GM18873 (cell line): ENCODE measurements around the gene PLXNA2.

Experiments used
- ATAC-seq: cut with Tn5 transposase; IDR thresholded peaks from one replicate; pipeline ENCODE4 v1.9.1; 2021; ENCODE audit warnings: mild to moderate bottlenecking, moderate library complexity, moderate number of reproducible peaks; ENCODE audit not compliant: unreplicated experiment, low FRiP score

The PLXNA2 gene

DNA sequence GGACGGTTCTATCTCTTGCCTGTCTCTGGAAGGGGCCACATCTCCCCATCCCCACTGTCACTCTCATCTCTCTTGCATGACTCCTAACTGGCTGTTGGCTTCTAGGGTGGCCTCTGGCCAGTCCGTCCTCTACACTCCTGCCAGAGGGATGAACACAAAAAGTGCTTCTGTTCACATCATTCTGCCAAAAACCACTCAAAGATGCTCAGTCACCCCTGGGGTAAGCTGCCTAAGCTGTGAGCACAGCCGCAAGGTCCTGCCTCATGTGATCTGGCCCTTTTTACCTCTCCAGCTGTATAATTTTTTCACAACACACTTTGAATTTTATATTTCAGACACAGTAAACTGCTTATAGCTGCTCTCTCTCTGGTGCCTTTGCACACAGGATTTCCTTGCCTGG lies 235.7 kb downstream of the PLXNA2 start:
- ATAC-seq = no peak

GRCh38 chr1:208007938-208008342 lies 236.2 kb downstream of the PLXNA2 start:
- ATAC-seq = no peak

DNA sequence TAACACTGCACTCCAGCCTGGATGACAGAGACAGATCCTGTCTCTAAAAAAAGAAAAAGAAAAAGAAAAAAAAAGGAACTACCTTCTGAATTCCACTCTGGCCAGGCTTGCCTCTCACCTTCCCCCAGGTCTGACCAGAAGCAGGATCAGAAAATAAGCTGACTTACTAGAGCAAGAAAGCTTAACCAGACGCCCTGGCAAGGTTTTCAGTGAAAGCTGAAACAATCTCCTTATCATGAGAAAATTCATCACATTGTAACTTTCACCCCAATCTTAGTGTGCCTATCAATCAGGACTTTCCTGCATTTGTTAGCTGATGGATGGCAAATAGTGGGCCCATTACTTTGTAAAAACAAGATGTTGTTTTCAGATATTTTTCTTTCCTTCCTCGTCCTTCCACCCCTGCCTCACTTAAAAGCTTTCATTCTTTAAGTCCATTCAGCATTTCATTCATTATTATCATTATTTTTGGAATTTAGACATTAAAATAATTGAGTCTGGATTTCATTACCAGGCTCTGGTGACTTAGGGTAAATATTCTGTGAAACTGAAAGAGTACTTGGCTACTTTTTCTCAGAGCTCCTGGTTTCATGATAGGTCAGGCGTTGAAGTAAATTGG lies 236.8 kb downstream of the PLXNA2 start:
- ATAC-seq = no peak

GRCh38 chr1:208006258-208006920 lies 237.8 kb downstream of the PLXNA2 start:
- no peak for ATAC-seq

- ATAC-seq = no peak
These were observed 239.3 kb downstream of the PLXNA2 start for GRCh38 chr1:208004851-208005250.

DNA sequence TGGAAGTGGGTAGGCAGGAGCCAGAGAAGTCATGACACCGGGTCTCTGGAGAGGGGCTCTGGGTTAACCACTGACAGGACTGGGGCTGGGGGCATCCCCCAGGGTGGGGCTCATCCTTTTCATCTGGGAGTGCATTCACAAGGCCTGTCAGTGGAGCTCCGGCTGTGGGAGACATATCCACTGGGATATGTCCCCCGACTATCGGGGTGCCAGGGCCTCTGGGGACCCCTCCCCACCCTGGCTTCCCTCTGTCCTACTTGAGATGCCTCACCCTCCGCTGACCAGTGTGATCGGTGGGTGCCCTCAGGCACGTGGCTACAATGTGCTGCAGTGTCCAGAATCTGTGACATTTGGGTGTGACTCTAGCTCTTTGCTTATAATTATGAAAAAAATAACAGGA lies 240.9 kb downstream of the PLXNA2 start:
- no peak for ATAC-seq

DNA sequence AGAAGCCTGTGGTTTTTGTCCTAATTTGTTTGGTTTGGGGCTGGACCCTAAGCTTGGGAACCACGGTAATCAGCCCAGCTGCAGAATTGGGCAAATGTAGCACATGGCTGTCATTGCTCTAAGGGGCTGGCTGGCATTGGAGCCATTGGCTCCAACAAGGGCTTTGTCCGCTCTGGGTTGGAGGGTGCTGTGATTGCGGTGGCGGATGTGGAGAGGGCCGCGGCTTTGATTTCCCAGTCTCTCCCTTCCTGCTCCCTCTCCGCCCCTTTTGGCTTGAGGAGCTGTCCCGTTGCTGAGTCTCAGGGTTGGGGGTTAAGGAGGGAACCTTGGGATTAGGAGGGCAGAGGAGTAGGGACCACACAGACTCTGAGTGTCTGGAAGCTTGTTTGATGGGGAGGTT lies 241.5 kb downstream of the PLXNA2 start:
- no peak for ATAC-seq

DNA sequence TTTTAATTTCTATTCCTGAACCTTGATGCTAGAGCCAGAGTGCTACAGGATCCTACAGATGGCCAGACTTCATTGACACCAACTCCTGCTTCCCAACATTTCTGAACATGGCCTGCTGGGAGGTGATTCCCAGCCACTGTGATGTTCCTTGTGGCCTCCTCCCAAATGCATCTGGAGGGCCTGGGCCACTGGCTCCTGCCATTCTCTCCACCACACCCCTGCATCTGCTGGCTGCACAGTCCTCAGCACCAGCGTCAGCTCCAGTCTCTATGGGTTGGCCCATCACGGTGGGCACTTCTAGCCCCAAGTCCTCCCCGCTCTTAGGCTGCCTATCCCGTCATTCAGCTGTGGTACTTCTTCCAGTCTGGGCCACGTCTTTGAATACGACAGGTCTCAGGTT lies 242.1 kb downstream of the PLXNA2 start:
- ATAC-seq = no peak

- no peak for ATAC-seq
These were observed 243.7 kb downstream of the PLXNA2 start for GRCh38 chr1:208000504-208000903.

DNA sequence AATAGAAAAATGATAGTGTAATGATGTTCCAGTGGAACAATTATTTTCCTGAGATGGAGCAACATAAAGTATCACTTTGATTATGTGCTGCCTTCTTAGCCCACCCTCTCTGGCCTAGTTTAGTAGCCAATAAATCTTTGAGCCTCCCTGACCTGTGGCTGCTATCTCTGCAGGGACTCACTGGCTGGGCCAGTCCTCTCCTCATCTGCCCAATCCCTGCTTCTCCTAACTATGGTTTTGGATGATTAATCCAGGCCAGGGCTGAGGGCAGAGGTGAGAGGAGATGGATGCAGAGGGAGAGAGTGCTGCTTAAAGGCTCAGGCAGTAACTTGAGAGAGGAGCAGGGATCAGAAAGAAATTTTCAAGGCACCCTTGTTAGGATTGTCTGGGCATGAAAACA lies 244.2 kb downstream of the PLXNA2 start:
- no peak for ATAC-seq

GRCh38 chr1:207999274-207999915 lies 244.8 kb downstream of the PLXNA2 start:
- no peak for ATAC-seq

DNA sequence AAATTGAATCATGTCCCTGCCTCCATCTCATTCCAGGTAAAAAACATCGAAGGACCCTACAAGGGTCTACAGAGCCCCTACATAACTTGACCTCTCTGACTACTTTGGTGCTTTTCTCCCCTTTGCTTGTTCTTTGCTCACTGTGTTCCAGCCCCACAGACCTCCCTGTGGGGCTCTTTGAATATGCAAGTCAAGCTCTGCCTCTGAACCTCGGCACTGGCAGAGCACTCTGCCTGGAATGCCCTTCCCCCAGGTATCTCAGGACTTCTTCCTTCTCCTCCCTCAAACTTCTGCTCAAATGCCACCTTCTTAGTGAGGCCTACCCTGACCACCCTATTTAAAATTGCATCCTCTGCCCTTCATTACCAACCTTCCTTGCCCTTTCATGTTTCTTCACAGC lies 245.5 kb downstream of the PLXNA2 start:
- ATAC-seq = no peak

GRCh38 chr1:207997486-207998268 lies 246.5 kb downstream of the PLXNA2 start:
- peak; percentile 56 for ATAC-seq

GRCh38 chr1:207996636-207997035 lies 247.5 kb downstream of the PLXNA2 start:
- ATAC-seq = no peak

GRCh38 chr1:207995576-207995975 lies 248.6 kb downstream of the PLXNA2 start:
- ATAC-seq = no peak

DNA sequence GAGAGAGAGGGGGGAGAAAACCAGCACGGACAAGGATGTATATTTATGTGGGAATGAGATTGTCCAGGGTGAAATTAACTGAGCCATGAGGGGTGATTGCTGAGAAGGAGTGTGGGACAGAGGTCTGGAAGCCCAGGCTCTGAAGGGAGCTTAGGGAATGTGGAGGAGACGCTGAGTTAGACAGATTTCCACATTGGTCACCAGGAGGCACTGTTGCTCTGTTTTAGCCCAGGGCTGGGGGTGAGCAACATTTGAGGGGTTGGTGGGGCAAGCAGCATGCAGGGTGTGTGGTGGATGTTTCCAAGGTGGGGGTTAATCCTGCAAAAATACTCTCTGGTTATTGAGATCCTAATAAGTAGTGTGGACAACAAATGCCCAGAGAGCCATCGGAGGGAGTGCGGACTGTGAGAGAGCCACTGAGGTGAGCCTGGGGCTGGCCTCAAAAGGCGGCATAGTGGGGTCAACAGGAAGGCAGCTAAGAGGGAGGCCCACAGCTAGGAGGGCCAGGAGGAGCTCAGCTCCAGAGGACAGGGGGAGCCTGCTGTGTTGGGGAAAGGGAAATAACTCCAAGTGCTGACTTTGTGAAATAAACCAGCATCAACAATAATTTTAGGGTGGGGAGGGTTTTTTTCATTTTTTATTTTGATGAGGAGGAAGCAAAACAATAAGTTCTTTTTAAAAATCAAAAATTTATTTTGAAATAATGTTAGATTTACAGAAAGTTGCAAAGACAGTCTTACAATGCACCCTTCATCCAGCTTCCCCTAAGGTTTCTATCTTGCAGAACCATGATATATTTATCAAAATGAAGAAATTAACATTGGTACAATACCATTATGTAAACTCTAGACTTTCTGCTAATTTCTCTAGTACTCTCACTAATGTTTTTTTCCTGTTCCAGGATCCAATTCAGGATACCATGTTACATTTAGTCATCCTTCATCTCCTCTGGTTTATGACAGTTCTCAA lies 250.4 kb downstream of the PLXNA2 start:
- no peak for ATAC-seq

DNA sequence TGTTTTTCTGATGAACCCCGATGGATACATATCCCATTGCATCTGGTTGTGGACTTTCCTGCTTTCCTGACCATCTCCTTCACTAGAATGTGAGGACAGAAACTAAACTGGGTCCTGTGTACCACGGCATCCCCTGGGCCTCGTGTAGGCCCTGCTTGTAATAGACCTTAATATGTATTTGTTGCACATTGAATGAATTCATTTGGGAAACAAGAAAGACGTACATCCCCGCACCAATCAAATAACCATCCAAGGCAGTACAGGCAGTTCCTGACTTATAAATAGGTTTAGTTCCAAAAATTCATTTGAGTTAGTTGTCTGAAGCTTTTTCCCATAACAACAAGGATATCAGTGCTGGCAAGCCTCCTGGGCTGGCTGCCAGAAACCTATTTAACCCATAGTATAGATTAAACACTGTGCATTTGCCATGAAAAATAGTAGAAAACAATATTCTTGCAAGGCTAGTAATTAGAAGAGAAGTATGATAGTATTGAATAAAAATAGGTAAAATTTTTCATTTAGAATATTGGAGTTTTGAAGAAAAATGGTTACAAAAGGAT lies 251.4 kb downstream of the PLXNA2 start:
- ATAC-seq = no peak

DNA sequence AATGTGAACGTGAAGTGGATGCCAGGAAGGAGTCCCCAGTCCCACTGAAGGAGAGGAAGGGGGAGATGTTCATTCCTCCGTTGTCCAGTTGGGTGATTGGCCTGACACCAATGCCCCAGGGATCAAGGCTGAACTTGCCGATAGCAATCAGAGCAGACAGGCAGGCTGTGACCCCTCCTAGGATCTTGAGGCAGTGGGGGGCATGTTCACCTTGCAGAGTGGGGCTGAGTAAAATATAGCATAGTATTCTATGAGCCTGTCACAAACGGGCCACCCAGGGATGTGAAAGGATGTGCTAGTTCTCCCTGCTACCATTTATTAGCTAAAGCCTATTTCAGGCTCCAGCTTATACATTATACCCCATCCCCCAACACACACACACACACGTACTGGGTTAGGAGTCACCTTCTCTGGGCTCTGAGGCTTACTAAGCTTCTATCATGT lies 252.6 kb downstream of the PLXNA2 start:
- no peak for ATAC-seq

- ATAC-seq = no peak
These were observed 253.2 kb downstream of the PLXNA2 start for GRCh38 chr1:207990876-207991582.
